SK-N-SH (cell line): ENCODE results near the gene FBXW5.

ENCODE experiments used
- EP300 ChIP-seq, 2 experiments: IDR thresholded peaks; 2 replicates each; pipeline versions ENCODE4 v1.4.0 to v1.6.1; 2012; ENCODE audit warnings: borderline replicate concordance in 1 of 2, low read depth in 1 of 2, low read length in 1 of 2
- FOSL2 ChIP-seq: IDR thresholded peaks from 2 replicates; pipeline ENCODE4 v1.4.0; 2012; ENCODE audit warnings: low read depth, mild to moderate bottlenecking, moderate library complexity, borderline replicate concordance
- JUND ChIP-seq: IDR thresholded peaks from 2 replicates; pipeline ENCODE4 v1.4.0; 2012
- POLR2AphosphoS5 ChIP-seq: IDR thresholded peaks from 2 replicates; pipeline ENCODE4 v1.6.1; 2012; ENCODE audit warnings: low read depth, low read length
- RCOR1 ChIP-seq: fragments of 150-350 bp; IDR thresholded peaks from 2 replicates; pipeline ENCODE4 v1.6.1; 2017; ENCODE audit warnings: antibody characterized with exemption, low read length
- TF ChIP-seq, protein P1 (sequence below): IDR thresholded peaks from 2 replicates; pipeline ENCODE4 v1.4.0; 2012; ENCODE audit warnings: low read depth
- TF ChIP-seq, protein P2 (sequence below): IDR thresholded peaks from 2 replicates; pipeline ENCODE4 v1.6.1; 2012; ENCODE audit warnings: mild to moderate bottlenecking, low read depth, low read length, moderate library complexity
- TF ChIP-seq, protein P3 (sequence below): fragments of 200-600 bp; sonication (generic); IDR thresholded peaks from 2 replicates; pipeline ENCODE4 v1.6.1; 2017; ENCODE audit warnings: antibody characterized with exemption, mild to moderate bottlenecking, moderate library complexity
- TF ChIP-seq, protein P4 (sequence below): IDR thresholded peaks from 2 replicates; pipeline ENCODE4; 2012

DNA sequence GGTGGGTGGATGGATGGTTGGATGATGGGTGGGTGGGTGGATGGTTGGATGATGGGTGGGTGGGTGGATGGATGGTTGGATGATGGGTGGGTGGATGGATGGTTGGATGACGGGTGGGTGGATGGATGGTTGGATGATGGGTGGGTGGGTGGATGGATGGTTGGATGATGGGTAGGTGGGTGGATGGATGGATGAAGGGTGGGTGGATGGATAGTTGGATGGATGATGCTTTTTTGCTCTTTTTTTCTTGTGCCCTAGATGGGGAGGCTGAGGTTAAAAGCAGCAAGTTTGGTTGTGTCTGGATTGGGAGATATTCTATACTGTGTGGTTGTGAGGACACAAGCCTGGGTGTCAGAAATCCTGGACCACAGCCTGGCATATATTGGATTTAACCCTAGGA is 12.9 kb upstream of the FBXW5 start:
- TF ChIP-seq, protein P1, sequence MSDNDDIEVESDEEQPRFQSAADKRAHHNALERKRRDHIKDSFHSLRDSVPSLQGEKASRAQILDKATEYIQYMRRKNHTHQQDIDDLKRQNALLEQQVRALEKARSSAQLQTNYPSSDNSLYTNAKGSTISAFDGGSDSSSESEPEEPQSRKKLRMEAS: no peak
- no peak for TF ChIP-seq EP300 (IDR thresholded peaks at IDR 0.05; ENCODE audit: borderline replicate concordance in 1 of 2, low read depth in 1 of 2, low read length in 1 of 2)
- TF ChIP-seq, protein P2, sequence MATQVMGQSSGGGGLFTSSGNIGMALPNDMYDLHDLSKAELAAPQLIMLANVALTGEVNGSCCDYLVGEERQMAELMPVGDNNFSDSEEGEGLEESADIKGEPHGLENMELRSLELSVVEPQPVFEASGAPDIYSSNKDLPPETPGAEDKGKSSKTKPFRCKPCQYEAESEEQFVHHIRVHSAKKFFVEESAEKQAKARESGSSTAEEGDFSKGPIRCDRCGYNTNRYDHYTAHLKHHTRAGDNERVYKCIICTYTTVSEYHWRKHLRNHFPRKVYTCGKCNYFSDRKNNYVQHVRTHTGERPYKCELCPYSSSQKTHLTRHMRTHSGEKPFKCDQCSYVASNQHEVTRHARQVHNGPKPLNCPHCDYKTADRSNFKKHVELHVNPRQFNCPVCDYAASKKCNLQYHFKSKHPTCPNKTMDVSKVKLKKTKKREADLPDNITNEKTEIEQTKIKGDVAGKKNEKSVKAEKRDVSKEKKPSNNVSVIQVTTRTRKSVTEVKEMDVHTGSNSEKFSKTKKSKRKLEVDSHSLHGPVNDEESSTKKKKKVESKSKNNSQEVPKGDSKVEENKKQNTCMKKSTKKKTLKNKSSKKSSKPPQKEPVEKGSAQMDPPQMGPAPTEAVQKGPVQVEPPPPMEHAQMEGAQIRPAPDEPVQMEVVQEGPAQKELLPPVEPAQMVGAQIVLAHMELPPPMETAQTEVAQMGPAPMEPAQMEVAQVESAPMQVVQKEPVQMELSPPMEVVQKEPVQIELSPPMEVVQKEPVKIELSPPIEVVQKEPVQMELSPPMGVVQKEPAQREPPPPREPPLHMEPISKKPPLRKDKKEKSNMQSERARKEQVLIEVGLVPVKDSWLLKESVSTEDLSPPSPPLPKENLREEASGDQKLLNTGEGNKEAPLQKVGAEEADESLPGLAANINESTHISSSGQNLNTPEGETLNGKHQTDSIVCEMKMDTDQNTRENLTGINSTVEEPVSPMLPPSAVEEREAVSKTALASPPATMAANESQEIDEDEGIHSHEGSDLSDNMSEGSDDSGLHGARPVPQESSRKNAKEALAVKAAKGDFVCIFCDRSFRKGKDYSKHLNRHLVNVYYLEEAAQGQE: no peak
- TF ChIP-seq RCOR1: no peak
- no peak for TF ChIP-seq POLR2AphosphoS5
- TF ChIP-seq, protein P3, sequence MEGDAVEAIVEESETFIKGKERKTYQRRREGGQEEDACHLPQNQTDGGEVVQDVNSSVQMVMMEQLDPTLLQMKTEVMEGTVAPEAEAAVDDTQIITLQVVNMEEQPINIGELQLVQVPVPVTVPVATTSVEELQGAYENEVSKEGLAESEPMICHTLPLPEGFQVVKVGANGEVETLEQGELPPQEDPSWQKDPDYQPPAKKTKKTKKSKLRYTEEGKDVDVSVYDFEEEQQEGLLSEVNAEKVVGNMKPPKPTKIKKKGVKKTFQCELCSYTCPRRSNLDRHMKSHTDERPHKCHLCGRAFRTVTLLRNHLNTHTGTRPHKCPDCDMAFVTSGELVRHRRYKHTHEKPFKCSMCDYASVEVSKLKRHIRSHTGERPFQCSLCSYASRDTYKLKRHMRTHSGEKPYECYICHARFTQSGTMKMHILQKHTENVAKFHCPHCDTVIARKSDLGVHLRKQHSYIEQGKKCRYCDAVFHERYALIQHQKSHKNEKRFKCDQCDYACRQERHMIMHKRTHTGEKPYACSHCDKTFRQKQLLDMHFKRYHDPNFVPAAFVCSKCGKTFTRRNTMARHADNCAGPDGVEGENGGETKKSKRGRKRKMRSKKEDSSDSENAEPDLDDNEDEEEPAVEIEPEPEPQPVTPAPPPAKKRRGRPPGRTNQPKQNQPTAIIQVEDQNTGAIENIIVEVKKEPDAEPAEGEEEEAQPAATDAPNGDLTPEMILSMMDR: no peak
- TF ChIP-seq JUND: no peak
- TF ChIP-seq, protein P4, sequence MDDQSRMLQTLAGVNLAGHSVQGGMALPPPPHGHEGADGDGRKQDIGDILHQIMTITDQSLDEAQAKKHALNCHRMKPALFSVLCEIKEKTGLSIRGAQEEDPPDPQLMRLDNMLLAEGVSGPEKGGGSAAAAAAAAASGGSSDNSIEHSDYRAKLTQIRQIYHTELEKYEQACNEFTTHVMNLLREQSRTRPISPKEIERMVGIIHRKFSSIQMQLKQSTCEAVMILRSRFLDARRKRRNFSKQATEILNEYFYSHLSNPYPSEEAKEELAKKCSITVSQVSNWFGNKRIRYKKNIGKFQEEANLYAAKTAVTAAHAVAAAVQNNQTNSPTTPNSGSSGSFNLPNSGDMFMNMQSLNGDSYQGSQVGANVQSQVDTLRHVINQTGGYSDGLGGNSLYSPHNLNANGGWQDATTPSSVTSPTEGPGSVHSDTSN: no peak
- TF ChIP-seq FOSL2: no peak
